ENCODE measurements around the gene FOXJ1.

FOXJ1 gene

GRCh38 chr17:76140661-76141211 lies 309 bp downstream of the FOXJ1 start:
- no peak for DNase-seq (ENCODE audit: low read depth in 2 of 2)

DNA sequence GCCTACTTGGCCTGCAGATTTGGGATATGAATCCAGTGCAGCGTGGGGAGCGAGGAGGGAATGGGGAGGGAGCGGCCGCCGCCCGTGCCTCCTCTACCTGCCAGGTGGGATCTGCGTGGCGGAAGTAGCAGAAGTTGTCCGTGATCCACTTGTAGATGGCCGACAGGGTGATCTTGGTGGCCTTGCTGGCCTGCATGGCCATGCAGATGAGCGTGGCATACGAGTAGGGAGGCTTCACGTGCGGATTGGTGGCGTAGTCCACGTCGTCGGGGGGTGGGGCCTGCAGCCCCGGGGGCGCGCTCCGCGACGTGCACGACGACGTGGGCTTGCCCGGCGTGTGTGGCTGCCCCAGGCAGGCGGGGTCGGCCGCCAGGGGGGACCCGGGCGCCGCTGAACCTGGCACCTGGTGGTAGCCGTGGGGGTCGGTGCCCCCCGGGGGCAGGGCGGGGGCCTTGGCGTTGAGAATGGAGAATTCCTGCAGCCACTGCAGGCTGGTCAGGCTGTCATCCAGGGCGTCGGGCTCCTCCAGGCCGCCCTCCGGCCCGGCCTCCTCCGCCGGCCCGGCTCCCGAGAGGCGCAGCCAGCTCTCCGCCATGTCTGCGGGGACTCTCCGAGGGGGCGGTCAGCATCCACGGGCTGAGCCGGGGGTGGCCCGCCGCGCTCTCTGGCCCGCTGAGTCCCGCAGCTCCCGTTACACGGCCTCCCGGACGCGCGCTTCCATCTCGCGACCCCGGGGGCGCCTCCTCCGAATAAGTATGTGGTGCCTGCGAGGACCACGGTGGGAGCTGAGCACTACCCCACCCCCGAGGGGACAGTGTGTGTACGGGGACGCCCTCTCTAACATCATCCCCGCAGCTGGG lies 1.0 kb downstream of the FOXJ1 start:
- peak in 1 of 2 donors; percentile 52 for DNase-seq (ENCODE audit: low read depth in 2 of 2)

GRCh38 chr17:76138896-76139752 lies 1.9 kb downstream of the FOXJ1 start:
- no peak for DNase-seq (ENCODE audit: low read depth in 2 of 2)

DNA sequence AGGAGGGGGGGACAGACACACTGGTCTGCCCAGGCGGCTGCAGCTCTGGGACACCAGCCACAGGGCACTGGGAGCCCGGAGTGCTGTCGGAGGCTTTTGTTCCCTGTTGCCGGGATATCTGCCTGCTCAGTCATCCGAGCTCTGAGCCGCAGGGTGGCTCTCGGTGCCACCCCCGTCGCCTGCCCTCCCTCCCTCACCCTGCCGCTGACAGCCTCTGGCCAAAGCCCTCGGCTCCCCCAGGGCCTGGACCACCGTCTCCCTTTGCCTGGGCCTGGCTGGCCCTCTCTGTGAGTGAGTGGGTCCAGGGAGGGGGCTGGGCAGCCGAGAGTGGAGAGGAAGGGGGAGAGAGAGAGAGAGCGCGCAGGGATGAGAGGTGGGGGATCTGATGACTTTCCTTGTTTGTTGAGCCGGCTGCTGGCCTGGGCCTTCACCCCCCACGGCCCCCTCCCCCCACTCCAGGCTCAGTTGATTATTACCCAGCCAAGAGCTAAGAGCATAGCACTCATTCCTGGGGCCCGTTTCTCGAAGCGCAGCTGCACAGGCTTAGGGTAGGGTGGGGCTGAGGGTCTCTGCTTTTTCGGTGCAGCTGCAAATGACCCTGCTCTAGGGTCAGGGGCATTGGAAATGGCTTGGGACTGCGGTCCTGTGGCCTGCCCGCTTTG lies 2.7 kb downstream of the FOXJ1 start:
- DNase-seq (ENCODE audit: low read depth in 2 of 2) = no peak

- no peak for DNase-seq (ENCODE audit: low read depth in 2 of 2)
Measured at GRCh38 chr17:76137351-76138233, 3.5 kb downstream of the FOXJ1 start.

DNA sequence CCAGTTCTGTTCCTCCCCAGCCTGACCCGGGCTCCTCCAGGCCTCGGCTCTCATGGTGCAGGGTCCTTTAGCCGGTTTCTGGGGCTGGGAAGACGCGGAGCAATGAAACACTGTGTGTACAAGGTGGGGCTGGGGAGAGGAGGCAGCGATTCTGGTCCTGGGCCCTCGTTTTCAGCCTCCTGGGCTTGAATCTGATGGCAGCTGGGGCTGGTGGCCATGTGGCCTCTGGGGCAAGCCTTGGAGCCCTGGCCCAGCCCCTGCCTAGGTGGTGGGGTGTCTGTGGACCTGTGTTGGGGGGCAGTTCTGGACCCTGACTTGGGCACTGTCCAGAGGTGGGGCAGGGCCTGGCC lies 4.1 kb downstream of the FOXJ1 start:
- no peak for DNase-seq (ENCODE audit: low read depth in 2 of 2)

- DNase-seq (ENCODE audit: low read depth in 2 of 2) = no peak
Measured at GRCh38 chr17:76136276-76137000, 4.6 kb downstream of the FOXJ1 start.

GRCh38 chr17:76135810-76136188 lies 5.2 kb downstream of the FOXJ1 start:
- no peak for DNase-seq (ENCODE audit: low read depth in 2 of 2)

GRCh38 chr17:76134911-76135809 lies 5.9 kb downstream of the FOXJ1 start:
- no peak for DNase-seq (ENCODE audit: low read depth in 2 of 2)

GRCh38 chr17:76132574-76133338 lies 8.3 kb downstream of the FOXJ1 start:
- no peak for DNase-seq (ENCODE audit: low read depth in 2 of 2)

DNA sequence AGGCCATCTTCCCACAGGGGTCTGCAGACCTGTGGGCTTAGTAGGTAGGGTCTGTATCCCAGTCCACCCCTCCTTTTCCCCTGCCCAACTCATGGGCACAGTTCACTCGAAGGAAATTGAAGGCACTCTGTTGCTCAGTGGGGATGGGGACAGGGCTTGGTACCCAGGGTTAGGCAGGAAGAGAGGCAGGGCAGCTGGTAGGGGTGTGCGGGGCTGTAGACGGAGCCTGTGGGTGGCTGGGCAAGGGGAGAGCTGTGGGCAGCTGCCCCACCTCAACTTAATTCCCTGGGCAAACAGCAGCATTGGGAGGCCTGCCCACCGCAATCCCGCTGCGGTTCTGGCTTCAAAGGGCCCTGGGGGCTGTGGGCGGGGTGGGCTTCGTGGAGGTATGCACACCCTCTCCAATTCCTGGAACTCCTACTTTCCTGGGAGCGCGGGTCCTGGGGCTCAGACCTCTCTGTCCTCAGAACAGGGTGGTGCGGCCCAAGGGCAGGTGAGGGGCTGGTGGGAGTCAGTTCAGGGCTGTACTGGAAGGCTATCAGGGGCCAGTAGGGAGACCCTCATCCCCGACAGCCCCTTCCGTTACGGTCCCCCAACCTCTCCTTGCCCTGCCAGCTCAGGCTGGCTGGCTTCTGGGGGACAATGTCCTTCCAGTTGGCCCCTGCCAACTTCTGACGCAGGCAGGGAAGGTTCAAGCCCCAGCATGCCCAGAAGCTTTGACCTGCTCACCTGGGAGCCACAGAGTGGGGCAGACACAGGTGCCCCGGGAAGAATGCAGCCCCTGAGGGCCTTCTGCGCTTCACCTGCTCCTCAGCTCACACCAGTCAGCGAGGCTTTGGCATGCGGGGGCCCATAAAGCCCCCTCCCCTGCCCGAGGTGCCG lies 9.1 kb downstream of the FOXJ1 start:
- no peak for DNase-seq (ENCODE audit: low read depth in 2 of 2)

- DNase-seq (ENCODE audit: low read depth in 2 of 2) = no peak
Measured at GRCh38 chr17:76131051-76131691, 9.9 kb downstream of the FOXJ1 start.

GRCh38 chr17:76130473-76130872 lies 10.6 kb downstream of the FOXJ1 start:
- DNase-seq (ENCODE audit: low read depth in 2 of 2) = no peak

- no peak for DNase-seq (ENCODE audit: low read depth in 2 of 2)
Measured at GRCh38 chr17:76125922-76126321, 15.1 kb downstream of the FOXJ1 start.

GRCh38 chr17:76125391-76125675 lies 15.7 kb downstream of the FOXJ1 start:
- DNase-seq (ENCODE audit: low read depth in 2 of 2) = no peak

- DNase-seq (ENCODE audit: low read depth in 2 of 2) = no peak
Measured at GRCh38 chr17:76124582-76125390, 16.3 kb downstream of the FOXJ1 start.

Data from stimulated activated CD8-positive, alpha-beta memory T cell treated with anti-CD3 and anti-CD28 coated beads, Interleukin-15, amount 100 ng/mL, for 48 hours (primary cell).